Jurkat, Clone E6-1 (cell line): ENCODE data around the gene SOCS3.

Experiments used
- DNase-seq: peaks from one replicate; pipeline ENCODE4 v3.0.0-alpha.2; 2011; ENCODE audit warnings: low read depth, low spot score
- H3K4me3 ChIP-seq: 2 replicates; pipeline ENCODE4 v1.5.1; 2011; ENCODE audit warnings: mild to moderate bottlenecking, low read length, control low read depth, moderate library complexity

Gene SOCS3

DNA sequence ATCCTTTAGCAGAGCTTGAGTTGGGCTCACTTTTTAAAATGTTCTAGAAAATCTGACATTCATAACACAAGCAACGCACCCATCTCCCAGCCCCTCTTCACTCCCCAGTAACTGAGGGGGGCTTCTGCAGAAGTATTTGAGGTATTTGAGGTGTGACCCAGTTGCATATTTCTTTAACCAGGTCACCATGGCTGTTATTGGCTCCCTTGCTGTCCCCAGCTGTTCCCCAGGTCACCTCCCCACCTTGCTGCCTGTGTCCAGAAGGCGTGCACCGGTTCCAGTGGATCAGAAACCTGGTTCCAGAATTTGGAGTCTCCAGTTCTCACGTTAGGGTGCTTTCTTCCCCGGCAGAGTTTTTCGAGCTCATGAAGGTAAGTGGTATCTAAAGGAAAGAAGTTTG, 32.4 kb upstream of the SOCS3 start:
- H3K4me3 ChIP-seq = no peak overlapping the region
- no peak for DNase-seq

DNA sequence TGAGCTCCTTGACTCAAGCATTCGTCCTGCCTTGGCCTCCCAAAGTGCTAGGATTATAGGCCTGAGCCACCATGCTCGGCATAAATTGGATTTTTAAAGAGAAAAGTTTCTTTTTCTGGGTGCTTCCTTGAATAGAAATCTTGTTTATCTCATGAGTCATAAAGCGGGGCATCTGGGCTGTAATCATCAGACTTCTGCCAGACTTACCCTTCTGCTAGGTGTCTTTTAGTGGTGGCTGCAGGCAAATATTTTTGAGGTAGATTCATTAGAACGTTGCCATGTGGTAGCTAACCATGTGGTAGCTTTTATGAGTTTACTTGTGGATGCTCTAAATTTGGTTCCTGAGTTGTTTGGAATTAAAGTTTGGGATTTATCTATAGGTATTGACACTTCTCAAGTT, 32.0 kb upstream of the SOCS3 start:
- H3K4me3 ChIP-seq = no peak overlapping the region
- no peak for DNase-seq

DNA sequence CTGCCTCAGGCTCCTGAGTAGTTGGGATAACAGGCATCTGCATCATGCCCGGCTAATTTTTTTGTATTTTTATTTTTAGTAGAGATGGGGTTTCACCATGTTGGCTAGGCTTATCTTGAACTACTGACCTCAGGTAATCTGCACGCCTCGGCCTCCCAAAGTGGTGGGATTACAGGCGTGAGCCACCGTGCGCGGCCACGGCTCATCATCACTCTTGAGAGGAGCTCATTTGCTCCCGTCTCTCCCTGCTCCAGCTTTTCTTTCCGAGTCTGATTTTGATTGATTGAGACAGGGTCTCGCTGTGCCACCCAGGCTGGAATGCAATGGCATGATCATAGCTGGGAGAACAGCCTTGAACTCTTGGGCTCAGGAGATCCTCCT, 31.2 kb upstream of the SOCS3 start:
- no peak overlapping the region for H3K4me3 ChIP-seq

DNA sequence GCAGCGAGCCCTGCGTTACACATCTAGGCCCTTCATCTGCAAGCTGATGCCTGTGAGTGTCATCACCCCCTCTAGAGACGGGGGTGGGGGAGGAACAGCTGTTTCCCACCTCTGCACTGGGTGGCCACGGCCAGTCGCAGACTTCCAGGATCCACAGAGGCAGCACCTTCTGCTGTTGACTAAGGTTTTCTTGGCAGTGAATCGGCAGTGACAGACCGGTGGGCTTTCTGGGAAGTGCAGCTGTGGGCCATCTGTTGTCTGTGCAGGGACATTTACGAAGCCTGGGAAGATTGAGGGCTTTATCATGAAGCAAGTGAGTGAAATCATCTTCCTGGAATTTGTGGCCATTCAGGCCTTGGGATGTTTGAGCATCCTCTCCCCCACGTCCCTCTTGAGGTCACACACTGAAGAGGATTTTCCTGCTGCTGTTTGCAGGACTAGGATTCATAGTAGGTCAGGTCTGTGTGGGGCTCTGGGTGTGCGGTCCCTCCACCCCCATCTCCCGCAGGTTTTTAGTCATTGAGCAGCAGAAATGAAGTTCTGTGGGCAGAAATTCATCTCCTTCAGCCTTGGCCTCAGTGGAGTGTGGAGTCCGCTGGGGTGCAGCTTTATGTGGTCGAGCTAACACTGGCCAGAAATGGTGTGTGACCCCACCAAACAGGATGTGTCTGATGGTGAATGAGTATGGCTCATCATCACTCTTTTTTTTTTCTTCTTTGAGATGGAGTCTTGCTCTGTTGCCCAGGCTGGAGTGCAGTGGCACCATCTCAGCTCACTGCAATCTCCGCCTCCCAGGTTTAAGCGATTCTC, 30.6 kb upstream of the SOCS3 start:
- no peak for DNase-seq
- no peak overlapping the region for H3K4me3 ChIP-seq

More for the DNA sequence above, 31.2 kb upstream of the SOCS3 start:
- no peak for DNase-seq

DNA sequence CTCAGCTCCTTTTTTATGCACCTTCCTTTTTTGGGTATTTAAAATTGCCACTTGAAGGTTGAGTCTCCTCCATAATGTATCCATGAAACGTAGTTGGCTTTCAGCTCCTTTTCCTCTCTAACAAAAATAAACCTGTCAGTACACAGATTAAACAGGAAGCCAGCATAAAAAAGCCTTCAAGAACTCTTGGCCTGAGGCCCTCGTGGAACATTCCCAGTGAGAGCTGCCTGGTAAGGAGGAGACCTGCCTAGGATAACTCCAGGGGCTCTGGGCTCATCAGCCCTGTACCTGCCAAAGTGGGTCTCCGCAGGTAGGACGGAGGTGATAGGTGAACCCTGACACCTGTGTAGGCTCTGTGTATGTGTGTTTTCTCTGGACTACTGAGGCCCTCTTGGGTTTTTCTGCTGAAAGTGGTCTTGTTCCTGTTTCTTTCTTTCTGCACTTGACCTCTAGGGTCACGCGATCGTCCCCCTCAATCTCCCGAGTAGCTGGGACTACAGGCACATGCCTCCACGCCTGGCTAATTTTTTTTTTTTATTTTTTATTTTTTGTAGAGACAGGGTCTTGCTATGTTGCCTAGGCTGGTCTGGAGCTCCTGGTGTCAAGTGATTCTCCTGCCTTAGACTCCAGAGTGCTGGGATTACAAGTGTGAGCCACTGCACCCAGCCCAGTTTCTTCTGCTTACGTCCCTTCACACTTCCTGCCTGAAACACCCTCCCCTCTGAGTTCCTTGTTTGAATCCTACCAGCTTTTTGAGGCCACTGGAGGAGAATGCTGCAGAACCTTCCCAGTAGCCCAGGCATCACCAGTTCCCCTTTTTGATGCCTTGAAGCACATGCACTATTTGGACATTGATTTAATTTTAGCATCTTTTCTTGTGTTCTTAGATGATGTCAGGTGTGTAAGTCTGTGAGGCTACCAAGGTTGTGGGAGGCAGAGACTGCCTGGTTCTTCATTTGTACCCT, 28.4 kb upstream of the SOCS3 start:
- DNase-seq = no peak
- no peak overlapping the region for H3K4me3 ChIP-seq

DNA sequence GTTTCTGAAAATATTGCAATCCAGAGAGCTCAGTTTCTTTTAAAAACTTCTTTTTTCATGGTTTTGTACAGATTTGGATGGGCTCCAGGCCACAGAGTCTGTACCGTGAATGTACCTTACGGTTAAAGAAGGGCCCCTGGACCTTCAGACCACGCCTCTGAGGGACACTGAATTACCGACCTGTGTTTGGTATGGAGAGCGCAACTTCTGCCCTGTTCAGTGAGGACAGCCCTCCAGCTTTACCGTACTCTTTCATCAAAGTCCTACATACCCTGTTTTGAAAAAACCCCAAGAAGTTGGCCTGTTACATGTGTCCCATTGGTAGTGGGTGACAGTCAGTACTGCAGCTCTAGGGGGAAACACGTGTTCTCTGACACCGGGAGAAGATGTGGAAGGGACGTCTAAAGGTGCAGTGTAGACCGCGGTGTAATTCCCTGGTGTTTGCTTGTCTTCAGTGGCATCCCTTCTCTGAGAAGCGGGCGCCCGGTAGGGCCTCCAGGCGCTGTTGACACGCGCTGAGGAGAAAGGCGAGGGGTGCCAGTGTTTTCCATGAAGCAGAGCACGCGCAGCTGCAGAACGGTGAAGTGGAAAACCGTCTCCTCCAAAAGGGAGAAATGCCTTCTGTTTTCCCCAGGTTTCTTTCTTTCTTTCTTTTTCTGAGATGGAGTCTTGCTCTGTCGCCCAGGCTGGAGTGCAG, 24.8 kb upstream of the SOCS3 start:
- DNase-seq = no peak
- no peak overlapping the region for H3K4me3 ChIP-seq

DNA sequence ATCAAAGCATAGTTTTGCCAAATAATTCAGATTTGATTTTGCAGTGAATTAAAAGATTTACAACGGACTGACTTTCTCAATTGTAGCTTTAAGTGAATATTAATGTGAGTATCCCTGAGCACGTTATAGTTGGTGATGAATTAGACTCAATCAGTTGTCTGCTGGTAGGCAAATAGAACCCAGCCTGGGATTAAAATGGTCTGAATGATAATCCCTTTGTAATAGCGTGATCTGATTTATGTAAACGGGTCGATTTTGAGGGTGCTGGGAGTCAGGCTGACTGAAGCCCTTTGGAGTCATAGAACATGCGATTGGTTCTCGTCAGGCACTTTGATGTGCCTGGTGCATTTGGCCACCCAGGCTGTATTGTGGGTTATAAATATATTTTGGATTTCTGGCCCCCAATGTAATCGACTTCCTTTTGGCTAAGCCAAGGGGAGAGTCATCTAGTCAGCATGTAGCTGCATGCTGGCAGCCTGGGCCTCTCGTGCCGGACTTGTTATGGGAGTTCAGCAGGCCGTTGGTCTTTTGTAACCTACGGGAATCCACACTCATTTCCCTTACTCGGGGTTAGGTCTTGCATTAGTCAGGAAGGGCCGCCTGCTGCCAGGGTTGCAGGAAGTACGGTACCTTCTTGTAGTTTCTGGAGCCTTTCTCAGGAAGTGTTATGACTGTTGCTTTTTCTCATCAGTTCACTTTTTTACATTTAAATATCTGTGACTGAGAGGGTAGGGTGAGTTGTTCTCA, 24.0 kb upstream of the SOCS3 start:
- no peak for DNase-seq
- H3K4me3 ChIP-seq = no peak overlapping the region

DNA sequence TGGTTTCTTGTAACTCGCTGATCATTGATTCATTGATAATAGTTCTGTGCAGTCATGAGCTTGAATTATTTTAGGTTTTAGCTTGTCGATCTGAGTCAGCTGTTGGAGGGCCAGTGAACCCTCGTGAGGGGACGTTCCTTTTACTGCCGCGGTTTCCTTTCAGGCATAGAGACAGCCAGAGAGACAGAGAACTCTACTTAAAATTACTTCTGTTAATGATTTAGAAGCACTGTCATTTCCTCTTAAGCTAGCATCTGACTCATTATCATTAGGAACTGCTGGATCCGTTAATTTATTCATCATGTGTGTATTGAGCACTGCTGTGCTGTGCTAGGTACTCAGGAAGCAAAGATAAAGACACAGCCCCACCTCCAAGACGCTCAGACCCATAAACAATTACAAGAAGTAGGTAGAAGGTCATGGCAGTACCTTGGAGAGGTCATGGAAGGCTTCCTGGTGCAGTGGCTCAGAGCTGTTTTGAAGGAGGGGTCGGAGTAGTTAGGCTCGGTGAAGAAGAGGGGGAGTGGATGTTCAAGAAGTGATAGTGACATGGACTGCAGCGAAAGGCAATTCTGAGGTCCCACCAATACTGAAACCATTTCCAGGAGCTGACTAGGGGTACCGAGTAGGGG, 21.8 kb upstream of the SOCS3 start:
- H3K4me3 ChIP-seq = no peak overlapping the region
- DNase-seq = no peak

DNA sequence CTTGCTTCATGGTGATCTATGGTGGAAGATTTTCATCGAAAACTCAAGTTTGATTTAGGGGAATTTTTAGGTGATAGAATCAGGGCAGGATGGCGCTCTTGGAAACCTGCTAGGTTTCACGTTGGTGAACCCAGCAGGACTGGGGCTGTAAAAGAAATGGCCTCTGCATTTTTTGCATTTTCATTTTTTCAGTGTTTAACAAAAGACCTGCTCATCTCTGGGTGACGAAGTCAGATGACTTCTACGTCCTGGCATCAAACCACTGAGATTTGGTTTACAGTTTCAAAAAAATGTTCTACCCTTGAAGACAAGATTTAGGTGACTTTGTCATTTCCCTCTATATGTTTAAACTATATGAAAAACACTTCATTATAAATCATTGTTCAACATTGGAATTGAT, 20.5 kb upstream of the SOCS3 start:
- DNase-seq = no peak

DNA sequence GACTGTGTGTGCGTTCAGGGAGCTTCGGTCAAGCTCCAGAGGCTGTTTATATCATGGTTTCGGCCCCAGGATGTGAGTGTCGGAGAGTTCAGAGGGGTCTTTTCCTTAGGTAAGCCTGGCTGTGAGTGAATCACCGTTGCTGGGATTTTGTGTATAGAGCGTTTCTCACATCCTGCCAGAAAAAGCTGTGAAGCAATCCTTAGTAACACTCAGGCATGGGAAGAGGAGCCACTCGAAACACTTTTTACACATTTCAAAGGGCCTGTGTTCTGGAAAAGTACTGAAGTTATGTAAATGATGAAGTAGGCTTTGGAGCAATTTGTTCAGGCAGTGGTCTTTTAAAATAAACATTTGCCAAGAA, 19.2 kb upstream of the SOCS3 start:
- H3K4me3 ChIP-seq = peak overlapping the region; percentile 75
- no peak for DNase-seq

More for the DNA sequence above, 20.5 kb upstream of the SOCS3 start:
- no peak overlapping the region for H3K4me3 ChIP-seq

DNA sequence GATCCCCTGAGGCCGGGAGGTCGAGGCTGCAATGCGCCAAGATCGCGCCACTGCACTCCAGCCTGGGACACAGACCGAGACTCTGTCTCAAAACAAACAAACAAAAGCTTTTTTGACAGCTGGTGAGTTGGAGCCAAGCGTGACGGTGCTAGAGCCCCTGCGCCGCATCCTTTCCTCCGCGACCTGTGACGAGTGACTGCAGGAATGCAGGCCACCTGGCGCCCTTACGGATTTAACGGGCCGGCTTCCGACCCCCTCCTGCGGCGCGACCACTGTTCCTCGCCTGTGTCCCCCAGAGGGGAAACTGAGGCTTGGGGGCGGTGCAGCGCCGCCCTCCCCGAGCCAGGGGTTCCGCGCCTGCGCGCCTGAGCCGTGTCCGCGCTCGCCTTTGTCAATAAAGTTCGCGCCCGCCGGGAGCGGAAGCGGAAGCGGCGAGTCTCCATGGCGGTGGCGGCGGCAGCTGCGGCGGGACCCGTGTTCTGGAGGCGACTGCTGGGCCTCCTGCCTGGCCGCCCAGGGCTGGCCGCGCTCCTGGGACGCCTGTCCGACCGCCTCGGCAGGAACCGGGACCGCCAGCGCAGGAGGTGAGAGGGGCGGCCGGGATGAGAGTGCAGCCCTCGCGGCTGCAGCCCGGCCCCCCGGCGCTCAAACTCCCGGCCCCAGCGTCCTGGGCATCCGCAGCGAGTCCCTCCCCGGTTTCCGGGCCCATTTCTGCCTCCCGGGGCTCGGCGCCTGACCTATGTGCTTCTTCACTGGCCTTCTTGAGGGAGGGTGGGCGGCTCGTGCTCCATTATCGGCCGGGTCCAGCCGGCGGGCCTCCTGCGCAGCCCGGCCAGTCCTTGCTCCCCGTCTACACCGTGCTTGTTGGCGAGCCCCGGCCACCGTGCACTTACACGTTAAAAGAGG, 18.6 kb upstream of the SOCS3 start, which contains the start of gene PGS1:
Gene PGS1, plus strand, starts transcription at position 425 of the 906 bp plus-strand sequence. Its CDS starts 17 bp downstream, at position 442.
- peak; percentile 60 for DNase-seq
- H3K4me3 ChIP-seq = peak within 1 kb of the TSS; percentile 75

DNA sequence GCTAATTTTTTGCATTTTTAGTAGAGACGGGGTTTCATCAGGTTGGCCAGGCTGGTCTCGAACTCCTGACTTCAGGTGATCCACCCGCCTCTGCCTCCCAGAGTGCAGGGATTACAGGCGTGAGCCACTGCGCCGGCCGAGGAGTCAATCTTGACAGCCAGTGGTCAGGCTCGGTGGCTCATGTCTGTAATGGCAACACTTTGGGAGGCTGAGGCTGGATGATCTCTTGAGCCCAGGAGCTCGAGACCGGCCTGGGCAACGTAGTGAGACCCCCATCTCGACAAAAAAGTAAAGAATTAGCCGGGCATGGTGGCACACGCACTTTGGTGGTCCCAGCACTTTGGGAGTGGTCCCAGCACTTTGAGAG, 18.0 kb upstream of the SOCS3 start:
- no peak for DNase-seq
- H3K4me3 ChIP-seq = peak overlapping the region; percentile 75

DNA sequence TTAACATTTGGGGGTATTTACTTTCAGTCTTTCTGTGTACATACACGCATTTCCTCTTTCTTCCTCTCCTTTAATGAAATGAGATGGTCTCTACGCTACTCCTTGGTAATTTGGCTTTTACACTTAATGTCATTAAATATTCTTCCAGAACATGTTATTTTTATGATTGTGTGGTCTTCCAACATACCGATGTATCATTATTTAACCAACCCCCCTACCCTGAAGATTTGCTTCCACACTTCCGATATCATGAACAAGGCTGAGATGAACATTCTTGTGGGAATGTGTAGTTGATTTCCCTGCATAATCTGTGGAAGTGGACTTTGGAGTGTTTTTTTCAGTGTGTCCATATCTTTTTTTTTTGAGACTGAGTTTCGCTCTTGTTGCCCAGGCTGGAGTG, 16.3 kb upstream of the SOCS3 start:
- no peak overlapping the region for H3K4me3 ChIP-seq

DNA sequence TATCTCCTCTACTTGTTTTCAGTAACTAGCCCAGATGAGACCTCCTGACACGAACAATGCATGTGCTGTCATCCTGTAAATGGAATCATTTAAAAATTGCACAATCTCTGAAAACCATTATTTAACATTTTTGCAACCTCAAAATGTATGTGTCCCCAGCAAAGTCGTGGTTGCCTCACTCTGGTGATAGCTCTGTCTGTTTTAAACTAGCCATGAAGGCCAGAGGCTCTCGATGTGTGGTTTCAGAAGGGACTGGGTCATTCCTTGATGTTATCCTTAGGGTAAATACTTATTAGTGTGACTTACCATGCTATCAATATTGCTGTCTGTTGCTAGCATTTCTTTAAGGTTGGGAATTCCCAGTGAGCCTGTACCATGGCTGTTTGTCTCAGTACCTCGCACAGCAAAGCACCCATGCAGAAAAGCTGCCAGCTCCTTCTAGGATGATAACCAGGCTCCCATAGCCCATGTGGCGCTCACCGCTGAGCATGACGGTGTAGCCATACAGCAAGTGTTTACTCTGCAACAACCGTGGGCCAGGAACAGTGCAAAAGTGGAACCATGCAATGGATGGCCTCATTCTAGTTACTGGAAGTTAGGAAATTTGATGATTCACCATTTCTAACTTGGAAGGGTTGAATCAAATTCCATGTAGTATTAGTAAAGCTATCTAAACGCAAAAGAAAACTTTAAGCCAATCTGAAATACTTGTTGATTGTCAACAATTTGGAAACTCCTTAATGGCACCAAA, 15.7 kb upstream of the SOCS3 start:
- DNase-seq = no peak

More for the DNA sequence above, 16.3 kb upstream of the SOCS3 start:
- no peak for DNase-seq

DNA sequence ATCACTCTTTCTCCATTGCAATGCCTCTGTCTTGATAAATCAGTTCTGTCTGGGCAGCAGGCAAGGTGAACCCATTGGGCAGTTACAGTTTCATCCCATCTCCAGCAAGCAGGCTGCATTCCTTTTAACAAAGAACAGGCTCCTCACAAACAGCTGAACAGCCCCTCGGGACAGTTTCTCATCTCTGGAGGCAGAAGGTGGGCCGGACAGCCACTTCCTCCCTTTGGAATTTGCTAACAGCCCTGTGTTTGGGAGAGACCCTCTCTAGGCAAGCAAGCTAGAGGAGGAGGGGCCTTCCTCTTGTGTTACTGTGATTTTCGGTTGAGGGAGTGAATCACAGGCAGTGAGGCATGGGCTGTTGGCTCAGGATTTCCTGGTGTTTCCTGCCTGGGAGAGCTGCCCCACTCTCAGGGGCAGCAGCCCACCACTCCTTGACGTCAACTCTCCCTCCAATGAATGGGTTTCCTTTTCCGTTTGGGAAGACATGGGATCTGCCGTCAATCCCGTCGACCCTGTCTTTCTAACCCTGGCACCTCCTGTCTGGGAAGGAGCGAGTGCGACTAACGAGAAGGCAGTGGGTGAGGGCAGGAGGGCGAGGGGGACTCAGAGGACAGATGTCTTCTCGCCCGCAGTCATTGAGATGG, 14.9 kb upstream of the SOCS3 start:
- no peak for DNase-seq
- no peak overlapping the region for H3K4me3 ChIP-seq

More for the DNA sequence above, 15.7 kb upstream of the SOCS3 start:
- no peak overlapping the region for H3K4me3 ChIP-seq

DNA sequence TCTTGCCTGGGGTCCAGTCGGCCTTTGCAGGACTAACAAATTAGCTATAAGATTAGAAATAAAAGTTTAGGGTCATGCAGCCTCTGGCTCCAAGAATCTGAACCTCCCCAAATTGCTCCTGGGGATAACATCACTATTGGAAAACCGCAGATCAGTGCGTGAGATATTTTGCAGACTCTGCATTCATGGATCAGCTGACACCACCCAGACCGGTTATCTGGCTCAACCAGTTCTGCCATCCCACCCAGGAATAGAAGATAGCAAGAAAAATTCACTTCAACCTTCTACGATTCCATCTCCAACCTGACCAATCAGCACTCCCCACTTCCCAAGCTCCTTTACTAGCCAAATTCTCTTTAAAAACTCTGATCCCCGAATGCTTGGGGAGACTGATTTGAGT, 14.3 kb upstream of the SOCS3 start:
- no peak for DNase-seq
- no peak overlapping the region for H3K4me3 ChIP-seq
